NCI-H524 treated with DMSO at 0.1 percent for 48 hours (cell line): ENCODE results near the gene SLC23A2.
"Not testable (repeated sequence)": the region's sequence is repeated elsewhere in the genome, so short reads cannot be mapped to it uniquely, and the experiment has no call there.

Experiments used
- DNase-seq: peaks from one replicate; lab custom pipeline; 2025; lab: John Stamatoyannopoulos, UW

Gene SLC23A2

GRCh38 chr20:5001174-5002076 is at the start of gene SLC23A2:
Gene SLC23A2, minus strand, starts transcription at chr20:5001510. Its CDS starts 68,948 bp downstream, at chr20:4932562.
- DNase-seq, result no peak

DNA sequence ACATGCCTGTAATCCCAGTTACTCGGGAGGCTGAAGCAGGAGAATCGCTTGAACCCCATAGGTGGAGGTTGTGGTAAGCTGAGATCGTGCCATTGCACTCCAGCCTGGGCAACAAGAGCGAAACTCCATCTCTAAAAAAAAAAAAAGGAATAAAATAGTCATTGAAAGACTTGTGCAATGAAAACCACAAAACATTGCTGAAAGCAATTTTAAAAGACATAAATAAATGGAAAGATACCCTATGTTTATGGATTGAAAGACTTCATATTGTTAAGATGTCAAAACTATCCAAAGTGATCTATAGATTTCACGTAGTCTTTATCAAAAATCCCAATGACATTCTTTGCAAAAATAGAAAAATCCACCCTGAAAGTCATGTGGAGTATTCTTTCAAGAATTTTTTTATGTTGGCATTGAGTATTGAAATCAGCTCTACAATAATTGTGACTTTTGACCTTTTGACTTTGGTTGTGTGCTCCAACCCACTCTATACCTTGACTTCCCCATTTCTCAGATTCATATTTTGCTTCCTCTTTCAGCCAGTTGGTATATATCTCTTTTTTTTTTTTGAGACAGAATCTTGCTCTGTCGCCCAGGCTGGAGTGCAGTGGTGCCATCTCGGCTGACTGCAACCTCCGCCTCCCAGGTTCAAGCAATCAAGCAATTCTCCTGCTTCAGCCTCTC is 45.5 kb upstream of the SLC23A2 start:
- DNase-seq, result no peak

DNA sequence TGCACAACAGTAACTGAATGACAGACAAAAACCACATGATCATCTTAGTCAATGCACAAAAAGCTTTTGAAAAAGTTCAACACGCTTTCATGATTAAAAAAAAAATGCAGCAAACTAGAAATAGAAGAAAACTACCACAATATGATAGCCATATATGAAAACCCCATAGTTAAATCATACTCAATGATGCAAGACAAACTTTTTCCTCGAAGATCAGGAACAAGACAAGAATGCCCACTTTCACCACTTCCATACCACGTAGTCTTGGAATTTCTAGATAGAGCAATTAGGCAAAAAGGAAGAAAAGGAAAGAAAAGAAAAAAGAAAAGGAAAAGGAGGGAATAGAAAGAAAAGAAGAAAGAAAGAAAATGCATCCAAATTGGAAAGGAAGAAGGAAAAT is 44.6 kb upstream of the SLC23A2 start:
- no peak for DNase-seq

DNA sequence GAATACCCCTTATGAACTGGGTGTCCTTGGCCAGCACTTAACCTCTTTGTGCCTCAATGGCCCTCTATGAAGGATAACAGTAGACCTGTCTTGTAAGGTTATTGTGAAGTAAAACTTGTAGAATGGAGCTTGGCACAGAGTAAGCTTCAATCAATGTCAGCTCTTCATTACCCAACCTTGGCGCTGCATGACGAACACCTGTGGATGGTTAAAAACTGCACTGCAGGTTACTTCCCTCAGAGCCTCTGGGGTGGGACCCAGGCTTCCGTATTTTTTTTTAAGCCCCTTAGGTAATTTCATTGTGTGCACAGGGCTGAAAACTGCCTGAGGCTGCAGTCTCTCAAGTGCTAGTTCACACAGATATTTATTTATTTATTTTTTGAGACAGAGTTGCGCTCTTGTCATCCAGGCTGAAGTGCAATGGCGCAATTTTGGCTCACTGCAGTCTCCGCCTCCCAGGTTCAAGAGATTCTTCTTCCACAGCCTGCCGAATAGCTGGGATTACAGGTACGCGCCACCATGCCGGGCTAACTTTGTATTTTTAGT is 42.8 kb upstream of the SLC23A2 start:
- DNase-seq, result no peak

DNA sequence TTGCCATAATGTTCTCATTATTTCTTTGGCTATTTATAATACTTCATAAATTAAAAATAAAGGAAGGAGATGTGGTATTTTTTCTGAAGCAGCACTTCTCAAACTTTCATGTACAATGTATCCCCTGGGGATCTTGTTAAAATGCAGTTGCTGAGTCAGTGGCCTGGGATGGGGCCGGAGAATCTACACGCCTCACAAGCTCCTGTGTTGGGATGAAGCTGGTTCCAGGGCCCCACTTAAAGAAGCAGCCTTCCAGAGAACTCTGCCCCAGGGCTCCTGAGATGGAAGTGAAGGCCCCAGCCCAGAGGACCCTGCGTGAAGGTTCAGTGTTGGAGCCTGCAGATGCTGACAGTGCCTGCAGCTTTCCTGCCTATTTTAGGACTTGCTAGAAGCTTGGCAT is 40.1 kb upstream of the SLC23A2 start:
- no peak for DNase-seq

DNA sequence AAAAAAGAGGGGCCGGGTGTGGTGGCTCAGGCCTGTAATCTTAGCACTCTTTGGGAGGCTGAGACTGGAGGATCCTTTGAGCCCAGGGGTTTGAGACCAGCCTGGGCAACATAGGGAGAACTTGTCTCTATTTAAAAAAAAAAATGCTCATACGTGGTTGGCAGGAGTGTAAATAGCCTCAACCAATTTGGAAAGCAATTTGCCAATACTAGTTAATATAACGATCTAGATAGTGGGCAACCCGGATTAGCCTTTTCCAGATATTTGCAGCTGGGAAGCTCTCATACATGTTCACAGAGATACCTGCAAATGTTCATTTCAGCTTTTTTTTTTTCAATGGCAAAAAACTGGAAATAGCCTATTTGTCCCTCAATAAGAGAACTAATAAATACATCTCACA is 39.0 kb upstream of the SLC23A2 start:
- no peak for DNase-seq

- no peak for DNase-seq
Observed at GRCh38 chr20:5039889-5040288, 38.6 kb upstream of the SLC23A2 start.

DNA sequence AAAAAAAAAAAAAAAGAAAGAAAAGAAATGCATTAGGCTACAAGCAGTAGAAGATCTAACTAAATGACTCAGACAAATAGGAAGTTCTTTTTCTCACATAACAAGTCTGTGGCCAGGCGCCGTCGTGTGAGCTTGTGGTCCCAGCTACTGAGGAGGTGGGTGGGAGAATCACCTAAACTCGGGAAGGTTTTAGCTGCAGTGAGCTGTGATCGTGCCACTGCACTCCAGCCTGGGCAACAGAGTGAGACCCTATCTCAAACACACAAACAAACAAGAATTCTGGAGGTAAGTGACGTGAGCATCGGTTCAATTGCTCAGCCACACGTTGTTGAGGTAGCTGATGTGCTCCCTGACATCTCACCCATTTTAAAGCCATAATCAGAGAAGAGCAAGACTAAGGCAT is 37.9 kb upstream of the SLC23A2 start:
- no peak for DNase-seq

- no peak for DNase-seq
Observed at GRCh38 chr20:5036828-5037227, 35.5 kb upstream of the SLC23A2 start.

- not testable (repeated sequence) for DNase-seq
Observed at GRCh38 chr20:5035518-5035917, 34.2 kb upstream of the SLC23A2 start.

- DNase-seq, result no peak
Observed at GRCh38 chr20:5033566-5033965, 32.3 kb upstream of the SLC23A2 start.

DNA sequence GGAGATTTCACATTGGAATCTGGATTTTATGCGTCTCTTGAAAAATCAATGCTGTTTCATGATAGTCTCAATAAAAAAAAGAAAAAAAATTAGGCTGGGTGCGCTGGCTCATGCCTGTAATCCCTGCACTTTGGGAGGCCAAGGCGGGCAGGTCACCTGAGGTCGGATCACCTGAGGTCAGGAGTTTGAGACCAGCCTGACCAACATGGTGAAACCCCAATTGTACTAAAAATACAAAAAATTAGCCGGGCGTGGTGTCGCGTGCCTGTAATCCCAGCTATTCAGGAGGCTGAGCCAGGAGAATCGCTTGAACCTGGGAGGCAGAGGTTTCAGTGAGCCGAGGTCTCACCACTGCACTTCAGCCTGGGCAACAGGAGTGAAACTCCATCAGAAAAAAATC is 30.4 kb upstream of the SLC23A2 start:
- not testable (repeated sequence) for DNase-seq

GRCh38 chr20:5031206-5031557 is 29.9 kb upstream of the SLC23A2 start:
- no peak for DNase-seq

DNA sequence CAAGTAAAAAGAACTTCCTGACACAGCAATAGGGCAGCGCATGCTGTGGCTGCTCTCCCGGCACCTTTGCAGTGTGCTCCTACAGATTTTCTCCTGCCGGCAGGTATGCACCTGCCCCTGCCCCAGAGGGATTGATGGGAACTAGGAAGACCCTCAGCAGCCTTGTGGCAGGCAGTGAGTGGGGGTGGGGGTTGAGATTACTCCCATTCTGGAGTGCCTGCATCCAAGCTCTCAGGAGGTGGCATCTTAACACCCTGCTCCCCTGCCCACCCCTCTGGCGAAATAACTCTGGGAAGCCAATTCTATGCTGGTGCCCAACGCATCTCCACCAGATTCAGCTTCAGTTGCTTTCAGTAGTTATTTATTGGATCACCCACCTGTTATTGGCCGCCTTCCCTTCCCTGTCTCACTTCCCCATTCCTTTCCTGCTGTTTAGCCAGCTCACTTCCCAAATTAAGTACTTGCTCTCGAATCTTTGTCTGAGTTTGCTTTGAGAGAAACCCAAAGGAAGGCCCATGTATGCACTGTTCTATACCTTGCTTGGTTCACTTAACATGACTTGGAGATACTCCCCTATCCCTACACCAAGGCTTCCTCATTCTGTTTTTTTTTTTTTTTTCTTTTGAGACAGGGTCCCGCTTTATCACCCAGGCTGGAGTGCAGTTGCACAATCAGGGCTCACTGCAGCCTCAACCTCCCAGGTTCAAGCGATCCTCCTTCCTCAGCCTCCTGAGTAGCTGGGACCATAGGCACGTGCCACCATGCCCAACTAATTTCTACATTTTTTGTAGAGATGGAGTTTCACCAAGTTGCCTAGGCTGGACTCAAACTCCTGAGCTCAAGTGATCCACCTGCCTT is 29.3 kb upstream of the SLC23A2 start:
- no peak for DNase-seq

- DNase-seq, result not testable (repeated sequence)
Observed at GRCh38 chr20:5028258-5029059, 27.1 kb upstream of the SLC23A2 start.

DNA sequence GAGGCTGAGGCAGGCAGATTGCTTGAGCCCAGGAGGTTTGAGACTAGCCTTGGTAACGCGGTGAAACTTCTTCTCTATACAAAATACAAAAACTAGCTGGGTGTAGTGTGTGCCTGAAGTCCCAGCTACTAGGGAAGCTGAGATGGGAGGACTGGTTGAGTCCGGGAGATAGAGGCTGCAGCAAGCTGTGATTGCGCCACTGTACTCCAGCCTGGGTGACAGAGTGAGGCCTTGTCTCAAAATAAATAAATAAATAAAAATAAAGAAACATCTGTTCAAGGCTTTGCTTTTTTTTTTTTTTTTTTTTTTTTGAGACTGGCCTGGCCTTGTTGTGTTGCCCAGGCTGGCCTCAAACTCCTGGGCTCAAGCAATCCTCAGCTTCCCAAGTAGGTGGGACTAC is 23.7 kb upstream of the SLC23A2 start:
- DNase-seq, result no peak

DNA sequence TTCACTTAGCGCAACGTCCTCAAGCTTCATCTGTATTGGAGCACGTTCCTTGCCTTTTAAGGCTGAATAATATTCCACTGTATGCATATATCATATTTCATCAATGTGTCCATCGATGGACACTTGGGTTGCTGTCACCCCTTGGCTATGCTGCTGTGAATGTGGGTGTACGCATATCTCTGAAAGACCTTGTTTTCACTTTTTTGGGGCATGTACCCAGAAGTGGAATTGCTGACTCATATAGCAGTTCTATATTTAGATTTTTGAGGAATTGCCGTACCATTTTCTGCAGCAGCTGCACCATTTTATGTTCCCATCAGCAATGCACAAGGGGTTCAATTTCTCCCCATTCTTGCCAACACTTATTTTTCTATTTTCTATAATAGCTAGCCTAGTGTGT is 22.8 kb upstream of the SLC23A2 start:
- no peak for DNase-seq

DNA sequence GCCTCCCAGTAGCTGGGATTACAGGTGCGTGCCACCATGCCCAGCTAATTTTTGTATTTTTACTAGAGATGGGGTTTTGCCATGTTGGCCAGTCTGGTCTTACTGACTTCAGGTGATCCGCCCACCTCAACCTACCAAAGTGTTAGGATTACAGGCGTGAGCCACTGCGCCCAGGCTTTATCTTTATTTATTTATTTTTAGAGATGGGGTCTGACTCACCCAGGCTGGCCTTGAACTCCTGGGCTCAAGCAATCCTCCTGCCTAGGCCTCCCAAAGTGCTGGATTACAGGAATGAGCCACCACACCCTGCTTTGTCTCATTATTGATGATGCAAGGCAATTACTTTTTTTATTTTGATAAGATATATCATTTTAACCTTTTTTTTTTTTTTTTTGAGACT is 21.9 kb upstream of the SLC23A2 start:
- DNase-seq, result not testable (repeated sequence)

DNA sequence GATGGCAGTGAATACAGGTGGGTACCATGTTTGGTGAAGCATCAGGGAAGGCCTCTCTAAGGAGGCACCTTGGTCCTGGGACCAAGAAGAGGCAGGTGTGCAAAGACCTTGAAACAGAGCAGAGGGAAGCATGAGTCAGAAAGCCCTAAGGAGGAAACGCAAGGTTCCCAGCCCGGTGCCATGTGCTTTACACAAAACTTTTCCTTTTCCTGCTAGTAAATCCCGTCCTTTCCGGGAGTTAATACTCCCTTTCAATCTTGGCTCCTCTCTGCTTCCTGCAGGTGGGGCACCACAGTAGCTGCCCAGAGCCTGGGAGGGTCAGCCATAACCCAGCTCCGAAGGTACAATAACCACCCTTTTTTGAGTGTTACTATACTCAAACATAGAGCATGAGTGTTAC is 19.4 kb upstream of the SLC23A2 start:
- DNase-seq, result no peak

DNA sequence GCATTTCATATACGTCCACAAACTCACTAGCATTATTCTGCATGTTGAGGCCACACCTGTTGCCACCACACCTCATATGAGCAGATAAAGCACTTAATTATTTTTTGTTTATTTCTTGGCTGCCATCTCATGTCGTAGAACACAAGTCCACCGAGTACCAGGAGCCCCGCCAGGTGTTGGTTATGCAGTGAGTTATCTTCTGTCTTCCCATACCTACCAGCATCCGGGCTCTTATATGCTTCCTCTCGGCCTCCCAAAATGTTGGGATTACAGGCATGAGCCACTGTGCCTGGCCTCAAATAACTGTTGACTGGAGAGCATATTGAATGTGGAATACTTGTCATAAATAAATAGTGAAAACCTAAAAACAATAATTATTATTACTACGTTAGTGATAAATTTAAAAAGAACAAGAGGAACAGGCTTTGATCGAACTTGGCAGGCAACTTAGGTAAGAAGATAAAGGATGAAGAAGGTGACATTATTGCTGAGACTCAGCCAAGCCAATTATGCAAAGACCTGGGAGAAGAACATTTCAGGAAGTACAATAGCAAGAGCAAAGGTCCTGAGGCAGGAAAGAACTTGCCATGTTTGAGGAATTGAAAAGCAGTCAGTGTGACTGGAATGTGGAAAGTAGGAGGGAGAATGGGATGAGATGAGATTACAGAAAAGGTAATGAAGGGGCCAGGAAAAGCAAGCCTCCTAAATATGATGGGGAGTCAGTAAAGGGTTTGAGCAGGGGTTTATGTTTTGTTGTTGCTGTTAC is 12.6 kb upstream of the SLC23A2 start:
- DNase-seq, result no peak

GRCh38 chr20:5008759-5009158 is 7.4 kb upstream of the SLC23A2 start:
- no peak for DNase-seq
